ENCODE measurements around the gene HOXC9. TPM values are rescaled to one million over a fixed set of nuclear protein-coding genes. Genes with fewer than 3 reads are reported as not detected.

The HOXC9 gene
- total and polyA plus RNA-seq, 2 of the 8 experiments (the other 6 are each of a cell fraction or from before 2014, with no cell fraction given), result not detected

DNA sequence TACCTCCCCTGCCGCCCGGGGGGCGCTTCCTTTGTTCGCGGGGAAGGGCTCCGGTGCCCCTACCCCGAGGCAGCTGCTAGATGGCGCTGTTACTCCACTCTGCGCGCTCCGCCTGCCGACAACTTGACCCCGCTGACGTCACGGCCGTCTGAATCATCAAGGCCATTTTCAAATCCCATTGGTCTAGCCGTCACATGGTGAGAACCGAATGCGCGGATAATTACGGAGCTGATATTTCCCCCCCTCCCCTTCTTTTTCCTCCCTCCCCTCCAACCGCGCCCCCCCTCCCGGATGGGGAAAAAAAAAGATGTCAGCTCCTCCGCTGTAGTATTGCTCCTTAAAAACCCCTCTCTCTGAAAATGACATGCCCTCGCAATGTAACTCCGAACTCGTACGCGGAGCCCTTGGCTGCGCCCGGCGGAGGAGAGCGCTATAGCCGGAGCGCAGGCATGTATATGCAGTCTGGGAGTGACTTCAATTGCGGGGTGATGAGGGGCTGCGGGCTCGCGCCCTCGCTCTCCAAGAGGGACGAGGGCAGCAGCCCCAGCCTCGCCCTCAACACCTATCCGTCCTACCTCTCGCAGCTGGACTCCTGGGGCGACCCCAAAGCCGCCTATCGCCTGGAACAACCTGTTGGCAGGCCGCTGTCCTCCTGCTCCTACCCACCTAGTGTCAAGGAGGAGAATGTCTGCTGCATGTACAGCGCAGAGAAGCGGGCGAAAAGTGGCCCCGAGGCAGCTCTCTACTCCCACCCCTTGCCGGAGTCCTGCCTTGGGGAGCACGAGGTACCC is 14.9 kb upstream of the HOXC9 start, which contains the start of gene HOXC10 (continued):
- no peak for TF ChIP-seq RXRA (IDR thresholded peaks at IDR 0.05; ENCODE audit: insufficient read depth, low read depth, low read length)
- TF ChIP-seq ZNF274 (IDR thresholded peaks at IDR 0.05; ENCODE audit: borderline replicate concordance, extremely low read depth, low read length), result no peak
- TF ChIP-seq, protein P1, sequence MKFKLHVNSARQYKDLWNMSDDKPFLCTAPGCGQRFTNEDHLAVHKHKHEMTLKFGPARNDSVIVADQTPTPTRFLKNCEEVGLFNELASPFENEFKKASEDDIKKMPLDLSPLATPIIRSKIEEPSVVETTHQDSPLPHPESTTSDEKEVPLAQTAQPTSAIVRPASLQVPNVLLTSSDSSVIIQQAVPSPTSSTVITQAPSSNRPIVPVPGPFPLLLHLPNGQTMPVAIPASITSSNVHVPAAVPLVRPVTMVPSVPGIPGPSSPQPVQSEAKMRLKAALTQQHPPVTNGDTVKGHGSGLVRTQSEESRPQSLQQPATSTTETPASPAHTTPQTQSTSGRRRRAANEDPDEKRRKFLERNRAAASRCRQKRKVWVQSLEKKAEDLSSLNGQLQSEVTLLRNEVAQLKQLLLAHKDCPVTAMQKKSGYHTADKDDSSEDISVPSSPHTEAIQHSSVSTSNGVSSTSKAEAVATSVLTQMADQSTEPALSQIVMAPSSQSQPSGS (IDR thresholded peaks at IDR 0.05; ENCODE audit: low read length), result peak; percentile 47; the same call in 1 of the 2 replicates
- no peak for TF ChIP-seq FOSL1 (IDR thresholded peaks at IDR 0.05; ENCODE audit: insufficient read depth, low read depth, low read length)
- no peak for TF ChIP-seq SAP30 (IDR thresholded peaks at IDR 0.05; ENCODE audit: insufficient read depth, insufficient replicate concordance, low read length)
- no peak for TF ChIP-seq GABPA (IDR thresholded peaks at IDR 0.05; ENCODE audit: borderline replicate concordance, insufficient read depth, low read length)
- no peak for TF ChIP-seq YY1 (IDR thresholded peaks at IDR 0.05; ENCODE audit: low read depth, low read length)
- no peak for TF ChIP-seq MAFK (IDR thresholded peaks at IDR 0.05; ENCODE audit: low read depth, low read length)
- no peak for TF ChIP-seq SP2 (IDR thresholded peaks at IDR 0.05; ENCODE audit: low read length)
- TF ChIP-seq SIN3A (conservative IDR thresholded peaks at IDR 0.05 in 1 of 2, IDR thresholded peaks at IDR 0.05 in 1 of 2; ENCODE audit: low read depth in 1 of 2, low read length in 2 of 2), result no peak
- peak; percentile 94 for TF ChIP-seq CREB1 (IDR thresholded peaks at IDR 0.05)
- TF ChIP-seq RFX5 (IDR thresholded peaks at IDR 0.05; ENCODE audit: borderline replicate concordance, low read depth, low read length), result no peak
- no peak for TF ChIP-seq TBP (IDR thresholded peaks at IDR 0.05; ENCODE audit: low read depth, low read length)
- no peak for TF ChIP-seq SIRT6 (IDR thresholded peaks at IDR 0.05; ENCODE audit: low read length)
- no peak for TF ChIP-seq CBX5 (IDR thresholded peaks at IDR 0.05; ENCODE audit: low read depth, low read length)
- no peak for TF ChIP-seq POLR2A (IDR thresholded peaks at IDR 0.05; ENCODE audit: control extremely low read depth in 1 of 2, low read depth in 2 of 2, low read length in 2 of 2)
- TF ChIP-seq TCF12 (IDR thresholded peaks at IDR 0.05; ENCODE audit: low read depth, low read length), result no peak
- TF ChIP-seq POU5F1 (IDR thresholded peaks at IDR 0.05; ENCODE audit: low read depth, low read length), result no peak
- no peak for TF ChIP-seq HDAC2 (IDR thresholded peaks at IDR 0.05; ENCODE audit: borderline replicate concordance in 1 of 2, low read depth in 2 of 2, low read length in 2 of 2)
- TF ChIP-seq TAF1 (IDR thresholded peaks at IDR 0.05; ENCODE audit: low read depth, low read length), result no peak
- TF ChIP-seq ASH2L (IDR thresholded peaks at IDR 0.05; ENCODE audit: low read length), result peak; percentile 22
- TF ChIP-seq GTF2F1 (IDR thresholded peaks at IDR 0.05; ENCODE audit: borderline replicate concordance, low read depth, low read length), result no peak
- TF ChIP-seq CHD2 (IDR thresholded peaks at IDR 0.05; ENCODE audit: low read length), result no peak
- TF ChIP-seq EGR1 (IDR thresholded peaks at IDR 0.05; ENCODE audit: borderline replicate concordance, low read depth, low read length), result no peak
